ENCODE measurements around the gene CNTN3.

Gene CNTN3

GRCh38 chr3:74592359-74592758, 22.1 kb downstream of the CNTN3 start:
- TF ChIP-seq GATA3 (IDR thresholded peaks at IDR 0.05; ENCODE audit: low read depth, low read length) (no peak), GATA2 (IDR thresholded peaks at IDR 0.05; ENCODE audit: low read depth, low read length) (no peak)

- no peak for TF ChIP-seq GATA2 (IDR thresholded peaks at IDR 0.05; ENCODE audit: low read depth, low read length)
- no peak for TF ChIP-seq GATA3 (IDR thresholded peaks at IDR 0.05; ENCODE audit: low read depth, low read length)
These were observed 22.5 kb downstream of the CNTN3 start for GRCh38 chr3:74591946-74592345.

- TF ChIP-seq GATA2 (IDR thresholded peaks at IDR 0.05; ENCODE audit: low read depth, low read length) = no peak
- TF ChIP-seq GATA3 (IDR thresholded peaks at IDR 0.05; ENCODE audit: low read depth, low read length) = no peak
These were observed 23.1 kb downstream of the CNTN3 start for GRCh38 chr3:74591342-74591741.

- TF ChIP-seq GATA2 (IDR thresholded peaks at IDR 0.05; ENCODE audit: low read depth, low read length) (no peak), GATA3 (IDR thresholded peaks at IDR 0.05; ENCODE audit: low read depth, low read length) (no peak)
These were observed 23.7 kb downstream of the CNTN3 start for GRCh38 chr3:74590620-74591262.

- TF ChIP-seq GATA3 (IDR thresholded peaks at IDR 0.05; ENCODE audit: low read depth, low read length) = no peak
- TF ChIP-seq GATA2 (IDR thresholded peaks at IDR 0.05; ENCODE audit: low read depth, low read length) = no peak
These were observed 29.7 kb downstream of the CNTN3 start for GRCh38 chr3:74584782-74585181.

GRCh38 chr3:74582982-74583381, 31.5 kb downstream of the CNTN3 start:
- no peak for TF ChIP-seq GATA3 (IDR thresholded peaks at IDR 0.05; ENCODE audit: low read depth, low read length)
- no peak for TF ChIP-seq GATA2 (IDR thresholded peaks at IDR 0.05; ENCODE audit: low read depth, low read length)

GRCh38 chr3:74575857-74576256, 38.6 kb downstream of the CNTN3 start:
- no peak for TF ChIP-seq GATA3 (IDR thresholded peaks at IDR 0.05; ENCODE audit: low read depth, low read length)
- TF ChIP-seq GATA2 (IDR thresholded peaks at IDR 0.05; ENCODE audit: low read depth, low read length) = no peak

GRCh38 chr3:74571118-74571517, 43.3 kb downstream of the CNTN3 start:
- TF ChIP-seq GATA3 (IDR thresholded peaks at IDR 0.05; ENCODE audit: low read depth, low read length) (no peak), GATA2 (IDR thresholded peaks at IDR 0.05; ENCODE audit: low read depth, low read length) (no peak)
